Heart left ventricle (tissue), 13 donors: ENCODE data around the gene NR3C2.

Source experiments
- CTCF ChIP-seq, 12 donors: fragments of 200-600 bp; sonication (generic) in 4 of 12; IDR thresholded peaks; one replicate each; pipeline versions ENCODE4 v1.5.0 to v1.8.0; 2018 to 2022; ENCODE audit warnings: antibody characterized with exemption in 12 of 12, mild to moderate bottlenecking in 5 of 12
- POLR2A ChIP-seq, 2 donors: fragments of 450-650 bp; IDR thresholded peaks; one replicate each; pipeline ENCODE4 v1.6.1; 2017; ENCODE audit warnings: antibody characterized with exemption in 2 of 2, mild to moderate bottlenecking in 2 of 2, moderate library complexity in 2 of 2
- donor health status: ischemic (EF 13 %, LVEDD 7.1; RV severe dilation, severe dysfunction).
- donor health status: DM: no; HTN: yes; CAD: no.
- donor health status: DM: no; HTN: no; CAD: no.
- donor health status: ischemic (EF 25% LVEDD 6.9; RV normal size, moderate dysfunction).
- donor health status: ischemic (EF 25% LVEDD 5.7; RV mildly dilated, moderate dysfunction).
- donor health status: ischemic (EF 35%, LVEDD 5.7; RV mildly dilated, moderate dysfunction).
- donor health status: nonischemic (EF 11% LVEDD 7.7; RV severe dilation, severe dysfunction).
- donor health status: DM: yes; HTN: yes; CAD: no.
- donor health status: PGD.
- donor health status: ischemic (EF 29% LVEDD 5.4; RV normal size, mild dysfunction).
- donor health status: nonischemic (EF 23%, LVEDD 6.1; RV moderate dilation, normal function).

- TF ChIP-seq CTCF (IDR thresholded peaks at IDR 0.05) (no peak), POLR2A (IDR thresholded peaks at IDR 0.05) (no peak)
Measured at GRCh38 chr4:148354186-148354585, 88.0 kb downstream of the NR3C2 start.
